HG02840 (cell line): Measurements from ENCODE around the gene ITK.

Experiments
- ATAC-seq: cut with Tn5 transposase; IDR thresholded peaks from one replicate; pipeline ENCODE4 v1.9.1; 2021; ENCODE audit warnings: mild to moderate bottlenecking, moderate library complexity, moderate number of reproducible peaks; ENCODE audit not compliant: unreplicated experiment, low FRiP score

ITK gene

GRCh38 chr5:157180374-157181264 is at the start of gene ITK:
ITK (plus strand) TSS chr5:157180840; CDS start chr5:157180978, 138 bp downstream.
- no peak for ATAC-seq

DNA sequence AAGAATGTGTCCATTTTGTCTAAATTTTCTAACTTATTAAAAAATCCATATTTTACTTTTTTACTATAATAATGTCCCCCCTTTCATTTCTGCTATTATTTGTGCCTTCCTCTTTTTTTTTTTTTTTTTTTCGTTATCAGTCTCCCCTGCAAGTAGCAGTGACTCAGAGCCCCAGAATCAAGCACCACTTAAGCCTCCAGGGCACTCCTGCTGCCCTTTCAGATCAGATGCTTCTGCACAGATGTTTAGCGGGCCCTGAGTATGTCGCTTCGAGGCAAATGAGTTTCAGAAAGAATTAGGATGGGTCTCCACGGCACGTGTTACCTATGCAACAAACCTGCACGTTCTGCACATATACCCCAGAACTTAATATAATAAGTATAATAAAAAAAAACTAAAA is 49.7 kb upstream of the ITK start:
- no peak for ATAC-seq

GRCh38 chr5:157132281-157132612 is 48.4 kb upstream of the ITK start:
- ATAC-seq: no peak

GRCh38 chr5:157137691-157138090 is 42.9 kb upstream of the ITK start:
- no peak for ATAC-seq

DNA sequence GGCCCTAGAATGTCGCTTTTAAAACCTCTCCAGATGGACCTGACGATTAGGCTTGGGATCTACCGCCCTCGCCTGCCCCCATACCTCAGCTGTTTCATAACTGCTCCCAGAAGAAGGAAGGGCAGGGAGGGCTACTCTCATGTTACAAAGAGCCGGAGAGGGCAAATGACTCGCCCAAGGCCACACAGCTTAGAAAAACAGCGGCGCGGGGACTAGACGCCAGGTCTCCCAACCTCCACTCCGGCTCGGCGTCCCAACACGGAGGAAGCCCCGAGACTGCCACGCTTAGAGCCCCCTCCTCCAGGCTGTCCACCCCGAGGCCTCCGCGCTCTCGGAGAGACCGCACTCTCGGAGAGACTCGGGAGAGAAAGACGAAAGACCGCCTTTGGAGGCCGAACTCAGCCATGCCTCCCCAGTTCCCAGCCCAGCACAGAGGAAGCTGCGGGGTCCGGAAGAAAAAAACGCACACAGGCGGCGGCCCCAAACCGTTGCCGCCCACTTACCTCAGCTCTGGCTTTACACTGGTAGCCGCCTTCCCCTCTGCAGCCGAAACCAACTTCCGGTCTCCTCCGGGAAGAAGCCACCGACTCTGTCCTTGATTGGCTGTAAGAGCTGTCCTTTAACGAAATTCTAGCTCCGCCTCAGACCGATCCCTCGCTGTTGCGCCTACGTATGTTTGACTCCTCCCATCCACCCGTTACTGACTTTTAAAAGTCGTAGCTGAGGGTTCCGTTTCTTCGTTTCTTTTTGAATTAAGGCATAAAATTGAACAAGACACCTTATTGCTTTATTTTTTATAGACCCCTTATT is 38.1 kb upstream of the ITK start, which contains the start of gene MED7:
MED7 (minus strand) TSS at position 549 of the 810 bp plus-strand sequence. CDS start 3,434 bp downstream, outside the sequence.
- peak; percentile 99 for ATAC-seq

GRCh38 chr5:157143127-157143971 is 37.3 kb upstream of the ITK start:
- peak; percentile 38 for ATAC-seq

DNA sequence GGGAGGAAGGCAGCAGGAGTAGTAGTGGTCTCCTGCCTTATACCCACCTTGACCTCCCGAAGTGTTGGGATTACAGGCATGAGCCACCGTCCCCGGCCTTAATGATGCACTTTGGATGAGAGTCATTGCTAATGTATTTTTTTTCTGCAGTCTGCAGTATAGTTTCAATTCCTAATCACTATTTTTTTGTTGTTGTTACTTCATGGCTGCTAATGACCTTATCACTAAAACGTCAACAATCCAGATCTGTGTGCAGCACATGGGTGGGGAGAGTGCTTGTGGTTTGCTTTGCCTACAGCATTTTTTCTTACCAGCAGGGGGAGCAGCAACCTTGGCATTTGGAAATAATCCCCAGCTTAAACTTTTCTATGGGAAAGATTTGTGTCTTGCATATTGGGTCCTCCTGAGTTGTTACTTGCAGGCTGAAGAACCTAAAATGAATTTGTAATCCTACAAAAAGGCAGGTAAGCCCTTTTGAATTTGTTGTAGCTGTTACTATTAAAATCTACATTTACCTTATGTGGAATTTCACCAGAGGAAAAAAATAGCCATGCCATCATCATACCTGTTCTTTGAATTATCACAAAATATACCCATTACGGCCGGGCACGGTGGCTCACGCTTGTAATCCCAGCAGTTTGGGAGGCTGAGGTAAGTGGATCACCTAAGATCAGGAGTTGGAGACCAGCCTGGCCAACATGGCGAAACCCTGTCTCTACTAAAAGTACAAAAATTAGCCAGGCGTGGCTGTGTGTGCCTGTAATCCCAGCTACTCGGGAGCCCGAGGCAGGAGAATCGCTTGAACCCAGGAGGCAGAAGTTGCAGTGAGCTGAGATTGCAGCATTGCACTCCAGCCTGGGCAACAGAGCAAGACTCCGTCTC is 31.7 kb upstream of the ITK start:
- ATAC-seq: peak; percentile 62

- ATAC-seq: no peak
These were observed 29.6 kb upstream of the ITK start for GRCh38 chr5:157150995-157151394.

DNA sequence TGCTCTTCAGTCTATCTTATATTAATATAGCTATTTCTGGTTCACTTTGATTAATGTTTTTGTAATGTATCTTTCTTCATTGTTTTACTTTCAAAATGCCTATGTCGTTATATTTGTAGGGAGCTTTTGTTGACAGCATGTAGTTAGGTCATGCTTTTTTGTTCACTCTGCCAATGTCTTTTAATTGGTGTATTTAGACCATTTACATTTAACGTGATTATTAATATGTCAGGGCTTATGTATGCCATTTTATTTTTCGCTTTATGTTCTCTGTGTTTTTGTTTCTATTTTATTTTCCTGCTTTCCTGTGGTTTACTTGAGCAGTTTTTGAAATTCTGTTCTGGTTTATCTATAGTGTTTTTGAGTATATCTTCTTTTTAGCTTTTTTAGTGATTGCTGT is 25.3 kb upstream of the ITK start:
- no peak for ATAC-seq

GRCh38 chr5:157157293-157157891 is 23.2 kb upstream of the ITK start:
- ATAC-seq: no peak

- ATAC-seq: no peak
These were observed 21.4 kb upstream of the ITK start for GRCh38 chr5:157159209-157159751.

GRCh38 chr5:157160001-157160400 is 20.6 kb upstream of the ITK start:
- ATAC-seq: no peak

DNA sequence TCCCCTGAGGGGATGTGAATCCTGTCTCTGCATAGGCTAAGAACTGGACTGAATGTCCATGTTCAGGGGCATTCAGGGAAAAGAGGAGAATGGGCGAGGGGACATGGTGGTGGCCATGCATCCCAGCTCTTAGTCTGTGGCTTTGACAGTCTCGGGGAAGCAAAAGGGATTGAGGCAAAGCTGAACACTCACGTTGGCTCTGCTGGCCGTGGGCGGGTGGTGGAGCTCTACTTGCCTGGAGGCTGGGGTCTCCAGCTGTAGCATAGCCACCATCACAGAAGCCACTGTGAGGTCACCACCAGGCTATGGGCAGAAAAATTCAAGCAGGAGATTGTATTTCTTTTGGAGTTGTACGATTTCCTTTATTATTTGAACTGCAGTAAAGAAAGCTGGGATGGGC is 18.6 kb upstream of the ITK start:
- ATAC-seq: no peak

GRCh38 chr5:157162919-157163510 is 17.6 kb upstream of the ITK start:
- no peak for ATAC-seq

- no peak for ATAC-seq
These were observed 16.1 kb upstream of the ITK start for GRCh38 chr5:157164521-157164920.

DNA sequence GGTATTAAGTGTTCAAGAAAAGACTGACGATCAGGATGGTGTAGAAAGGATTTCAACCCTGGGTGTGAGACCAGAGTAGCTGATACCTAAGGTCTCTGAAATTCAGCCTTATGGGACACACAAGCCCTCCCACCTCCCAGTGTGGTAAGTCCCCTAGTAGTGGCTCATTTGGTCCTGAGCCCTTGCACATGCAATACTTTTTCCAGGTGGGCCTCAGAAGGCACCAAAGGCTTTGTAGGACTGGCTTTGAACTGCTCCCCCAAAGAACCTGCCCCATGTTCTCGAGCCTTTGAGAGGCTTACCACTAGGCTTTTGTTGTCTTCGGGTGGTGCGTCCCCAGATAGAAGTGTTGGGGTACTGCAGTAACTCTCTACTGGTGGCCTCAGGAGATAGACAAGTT is 15.4 kb upstream of the ITK start:
- no peak for ATAC-seq

- ATAC-seq: no peak
These were observed 15.0 kb upstream of the ITK start for GRCh38 chr5:157165668-157166067.
